Ectodermal cell (in vitro differentiated cells): ENCODE results near the gene NOTCH2NLA.
"Not testable (repeated sequence)": the region's sequence is repeated elsewhere in the genome, so short reads cannot be mapped to it uniquely, and the experiment has no call there.

Experiments
- H3K27ac ChIP-seq: 2 replicates; pipeline ENCODE4 v1.7.0; 2013; ENCODE audit warnings: mild to moderate bottlenecking, low read depth, low read length; ENCODE audit not compliant: insufficient read depth, poor library complexity, severe bottlenecking
- H3K27me3 ChIP-seq: 2 replicates; pipeline ENCODE4 v1.7.0; 2013; ENCODE audit warnings: mild to moderate bottlenecking, low read length; ENCODE audit not compliant: insufficient read depth, control insufficient read depth, poor library complexity, severe bottlenecking
- H3K36me3 ChIP-seq: one replicate; pipeline ENCODE4 v1.7.0; 2013; ENCODE audit warnings: low read length; ENCODE audit not compliant: control insufficient read depth, insufficient read depth
- H3K4me1 ChIP-seq: one replicate; pipeline ENCODE4 v1.7.0; 2013; ENCODE audit warnings: low read length; ENCODE audit not compliant: control insufficient read depth, insufficient read depth
- H3K4me3 ChIP-seq: 2 replicates; pipeline ENCODE4 v1.7.0; 2013; ENCODE audit warnings: low read depth, low read length, control low read depth; ENCODE audit not compliant: insufficient read depth
- H3K9me3 ChIP-seq: 2 replicates; pipeline ENCODE4 v1.7.0; 2013; ENCODE audit warnings: mild to moderate bottlenecking, low read length, moderate library complexity; ENCODE audit not compliant: control insufficient read depth
- WGBS, 2 experiments: methylation state at CpG; one replicate each; pipeline ENCODE4 v1.1.7; 2013; ENCODE audit warnings: missing lambda C conversion rate in 2 of 2; 5-methylcytosine and 5-hydroxymethylcytosine counted together

NOTCH2NLA gene

DNA sequence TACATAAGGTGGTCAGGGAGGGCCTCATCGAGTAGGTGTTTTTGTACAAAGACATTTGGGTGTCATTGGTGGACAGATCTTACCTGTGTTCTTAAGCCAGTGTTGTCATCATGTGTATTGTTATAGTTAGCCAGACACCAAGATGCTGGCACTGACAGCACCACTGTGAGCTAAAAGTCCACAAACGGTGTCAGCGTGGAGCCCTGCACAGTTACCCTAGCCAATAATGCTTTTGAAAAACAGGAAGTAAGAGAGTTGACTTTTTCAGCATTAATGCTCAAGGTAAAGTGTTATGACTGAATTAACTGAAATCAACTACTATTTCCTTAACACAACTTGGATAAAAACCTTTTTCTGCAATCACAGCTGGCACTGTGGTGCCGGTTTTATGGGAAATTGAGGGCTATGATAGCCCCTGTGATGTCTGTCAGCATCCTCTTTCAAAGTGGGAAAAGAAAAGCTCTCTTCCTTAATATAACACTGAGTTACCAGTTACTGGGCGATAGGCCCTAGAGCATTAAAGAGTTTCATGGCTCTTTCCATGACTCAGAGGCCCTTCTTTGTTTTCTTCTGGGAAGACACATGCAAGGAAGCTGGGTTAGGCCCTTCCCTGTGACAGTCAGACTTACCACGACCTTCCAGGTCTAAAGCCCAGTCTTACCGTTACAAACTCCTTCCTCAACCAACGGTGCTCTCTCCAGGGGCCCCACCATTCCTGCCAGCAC, 31.3 kb upstream of the NOTCH2NLA start:
- no CpG with 5 or more reads among the region's 8 CpGs for WGBS, 2 experiments

DNA sequence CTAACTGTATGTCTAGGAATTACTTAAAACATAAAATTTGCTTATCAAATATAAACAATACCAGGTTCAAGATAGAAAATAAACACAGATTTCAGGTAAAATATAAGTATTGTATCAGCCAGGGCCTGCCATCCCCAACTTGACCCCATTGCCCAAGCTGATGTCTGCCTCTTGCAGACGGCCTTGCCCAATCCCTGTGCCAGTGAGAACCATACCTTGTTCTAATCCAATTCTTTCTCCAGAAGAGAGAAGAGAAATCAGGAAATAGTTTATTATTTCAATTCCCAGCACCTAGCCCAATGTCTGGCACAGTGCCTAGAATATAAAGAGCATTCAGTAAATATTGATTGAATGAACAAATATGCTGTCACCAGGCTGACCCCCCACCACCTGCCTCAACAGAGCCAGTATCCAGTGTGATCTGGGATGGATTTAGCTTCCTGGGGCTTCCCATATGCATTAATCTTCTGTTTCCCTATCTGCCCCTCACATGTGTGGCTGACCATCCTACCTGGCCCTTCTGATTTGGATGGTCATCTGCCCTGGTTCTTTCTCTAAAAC, 29.3 kb upstream of the NOTCH2NLA start:
- not testable (repeated sequence) for H3K27ac ChIP-seq, H3K36me3 ChIP-seq, H3K9me3 ChIP-seq, H3K4me3 ChIP-seq, H3K4me1 ChIP-seq, H3K27me3 ChIP-seq
- no CpG with 5 or more reads among the region's 1 CpG for WGBS, 2 experiments

More for the DNA sequence above, 31.3 kb upstream of the NOTCH2NLA start:
- H3K4me3 ChIP-seq, H3K27me3 ChIP-seq, H3K4me1 ChIP-seq, H3K27ac ChIP-seq, H3K9me3 ChIP-seq, H3K36me3 ChIP-seq: not testable (repeated sequence)

DNA sequence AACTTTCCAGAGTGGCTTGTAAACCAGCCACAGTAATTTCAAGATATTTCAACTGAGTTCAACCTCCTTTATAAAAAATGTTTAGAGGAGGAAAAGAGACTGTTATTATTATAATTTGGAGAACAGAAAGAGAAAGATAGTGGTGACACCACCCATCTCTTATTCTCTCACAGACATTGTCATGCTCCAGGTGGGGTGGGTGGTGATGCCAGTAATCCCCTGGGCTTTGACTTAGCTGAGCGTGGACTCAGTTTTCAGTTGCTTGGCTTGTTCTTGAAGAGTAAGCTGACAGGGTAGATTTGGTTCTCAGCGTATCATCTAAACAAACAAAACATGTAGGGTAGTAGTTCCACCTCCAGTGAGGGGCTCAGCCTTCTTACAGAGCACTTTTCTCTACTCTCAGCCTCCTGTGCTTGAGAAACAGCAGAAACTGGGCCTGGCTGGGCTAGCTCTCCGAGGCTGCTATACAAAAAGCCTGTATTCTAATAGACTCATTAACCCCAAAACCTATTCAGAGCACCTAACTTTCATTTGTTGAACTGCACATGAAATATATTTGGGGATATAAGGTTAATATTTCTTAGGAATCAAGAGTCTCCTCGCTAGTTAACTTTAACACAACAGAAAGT, 25.9 kb upstream of the NOTCH2NLA start:
- H3K27ac ChIP-seq, H3K36me3 ChIP-seq, H3K4me1 ChIP-seq, H3K27me3 ChIP-seq, H3K4me3 ChIP-seq, H3K9me3 ChIP-seq: not testable (repeated sequence)
- 80 to 83% methylated on average over 1 of the region's 4 CpGs for WGBS, 2 experiments

DNA sequence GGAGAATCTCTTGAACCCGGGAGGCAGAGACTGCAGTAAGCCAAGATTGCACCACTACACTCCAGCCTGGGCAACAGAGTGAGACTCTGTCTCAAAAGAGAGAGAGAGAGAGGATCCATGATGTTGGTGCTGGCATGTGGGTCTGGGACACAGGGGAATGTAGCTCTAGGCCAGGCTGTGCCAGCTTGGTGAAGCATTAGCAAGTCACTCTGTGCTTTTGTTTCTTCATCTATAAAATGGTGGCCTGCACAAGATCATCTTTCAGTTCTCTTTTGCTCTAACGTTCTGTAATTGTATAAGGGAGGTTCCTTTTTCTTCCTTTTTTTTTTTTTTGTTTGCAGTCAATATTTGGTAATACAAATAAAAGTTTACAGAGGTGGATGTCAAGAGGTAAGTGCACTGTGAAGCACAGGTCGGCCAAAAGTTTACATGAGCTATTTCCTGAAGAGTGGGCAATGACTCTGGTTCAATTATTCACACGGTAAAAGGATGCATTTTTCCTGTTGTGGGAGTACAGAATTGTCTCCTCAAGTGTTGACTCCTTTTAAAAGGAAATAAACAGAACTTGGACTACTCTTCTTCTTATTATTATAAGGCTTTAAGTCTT, 24.5 kb upstream of the NOTCH2NLA start:
- no CpG with 5 or more reads among the region's 4 CpGs for WGBS, 2 experiments
- not testable (repeated sequence) for H3K4me1 ChIP-seq, H3K4me3 ChIP-seq, H3K9me3 ChIP-seq, H3K27me3 ChIP-seq, H3K27ac ChIP-seq, H3K36me3 ChIP-seq

DNA sequence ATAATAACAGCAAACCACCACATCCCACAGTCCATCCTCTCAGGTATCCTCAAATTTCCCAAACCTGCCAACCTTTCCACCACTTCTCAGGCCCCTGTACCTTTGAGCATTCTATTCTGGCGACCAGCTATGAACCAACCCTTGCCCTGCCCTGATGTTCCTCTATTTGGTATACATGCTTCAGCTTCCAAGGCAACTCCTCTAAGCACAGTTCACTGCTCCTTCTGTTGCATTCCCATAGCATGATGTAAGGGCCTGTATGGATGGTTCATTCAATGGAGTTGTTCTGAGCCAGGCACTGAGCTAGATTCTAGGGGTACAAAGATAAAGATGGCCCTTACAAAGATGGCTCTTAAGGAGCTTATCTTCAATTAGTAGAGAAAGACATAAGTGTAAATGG, 22.7 kb upstream of the NOTCH2NLA start:
- not testable (repeated sequence) for H3K27ac ChIP-seq, H3K4me1 ChIP-seq, H3K27me3 ChIP-seq, H3K4me3 ChIP-seq, H3K9me3 ChIP-seq, H3K36me3 ChIP-seq
- no CpG with 5 or more reads among the region's 1 CpG for WGBS, 2 experiments

DNA sequence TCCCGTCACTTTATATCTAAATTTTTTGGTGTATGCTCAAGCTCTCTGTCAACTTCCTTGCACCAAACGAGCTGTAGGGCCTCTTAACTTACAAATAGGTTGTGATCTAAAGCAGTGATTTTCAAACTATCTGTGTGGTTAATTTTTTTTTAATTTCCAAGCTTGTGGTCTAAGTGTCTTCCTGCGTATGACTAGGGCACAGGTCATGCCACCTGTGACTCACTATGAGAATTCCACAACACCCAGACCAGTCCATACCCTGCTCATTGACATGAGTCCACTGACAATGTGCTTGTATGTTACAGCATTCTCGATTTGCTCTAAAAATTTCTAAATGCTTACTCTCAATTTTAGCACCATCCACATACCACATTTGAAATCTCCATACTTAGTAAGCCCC, 19.8 kb upstream of the NOTCH2NLA start:
- WGBS, 2 experiments: 88 to 100% methylated on average over 1 of the region's 4 CpGs
- not testable (repeated sequence) for H3K27me3 ChIP-seq, H3K4me3 ChIP-seq, H3K27ac ChIP-seq, H3K9me3 ChIP-seq, H3K36me3 ChIP-seq, H3K4me1 ChIP-seq

DNA sequence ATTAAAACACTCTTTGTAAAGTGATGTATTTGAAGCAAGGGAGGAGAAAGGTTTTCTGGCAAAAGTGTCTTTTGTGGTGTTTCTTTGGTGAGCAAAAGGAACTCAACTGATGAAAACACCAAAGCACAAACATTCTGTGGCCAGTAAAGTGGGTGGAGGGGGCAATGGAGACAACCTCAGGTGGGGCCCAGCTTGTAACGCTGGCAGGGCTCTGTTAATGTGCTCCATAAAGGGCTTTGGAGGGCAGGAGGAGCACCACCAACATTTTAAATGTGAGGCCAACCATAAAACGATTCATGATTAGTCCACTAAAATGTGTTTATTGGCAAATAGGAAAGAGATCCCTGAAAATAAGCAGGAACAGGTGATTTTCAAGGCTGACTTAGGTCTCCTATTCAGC, 7.8 kb upstream of the NOTCH2NLA start:
- WGBS, 2 experiments: no CpG with 5 or more reads among the region's 2 CpGs
- not testable (repeated sequence) for H3K9me3 ChIP-seq

DNA sequence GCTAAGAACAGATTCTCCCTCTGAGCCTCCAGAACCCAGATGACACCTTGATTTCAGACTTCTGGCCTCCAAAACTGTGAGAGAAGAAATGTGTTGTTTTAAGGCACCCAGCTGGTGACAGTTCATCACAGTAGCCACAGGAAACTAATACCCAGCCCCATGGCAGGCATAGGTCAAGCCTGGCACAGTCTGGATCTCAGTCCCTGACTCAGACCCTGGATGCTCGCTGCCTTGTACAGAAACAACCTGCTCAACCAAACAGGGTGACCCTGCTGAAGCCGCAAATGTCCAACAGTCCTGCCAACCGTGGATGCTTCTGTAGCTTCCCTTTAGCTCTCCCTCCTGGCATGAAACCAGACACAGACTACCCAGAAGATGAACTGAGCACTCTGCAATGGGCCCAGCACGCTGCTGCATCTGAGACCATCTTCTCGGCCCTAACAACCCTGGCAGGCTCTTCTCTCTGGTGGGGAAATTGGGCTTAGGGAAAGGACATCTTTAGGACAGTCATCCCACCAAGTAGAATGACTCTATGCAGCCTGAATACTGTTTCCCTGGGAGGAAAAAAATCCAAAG, 7.3 kb upstream of the NOTCH2NLA start:
- no CpG with 5 or more reads among the region's 5 CpGs for WGBS, 2 experiments
- H3K9me3 ChIP-seq, H3K36me3 ChIP-seq, H3K4me1 ChIP-seq, H3K27me3 ChIP-seq, H3K4me3 ChIP-seq, H3K27ac ChIP-seq: not testable (repeated sequence)

More for the DNA sequence above, 7.8 kb upstream of the NOTCH2NLA start:
- not testable (repeated sequence) for H3K27ac ChIP-seq, H3K4me1 ChIP-seq, H3K4me3 ChIP-seq, H3K36me3 ChIP-seq, H3K27me3 ChIP-seq

DNA sequence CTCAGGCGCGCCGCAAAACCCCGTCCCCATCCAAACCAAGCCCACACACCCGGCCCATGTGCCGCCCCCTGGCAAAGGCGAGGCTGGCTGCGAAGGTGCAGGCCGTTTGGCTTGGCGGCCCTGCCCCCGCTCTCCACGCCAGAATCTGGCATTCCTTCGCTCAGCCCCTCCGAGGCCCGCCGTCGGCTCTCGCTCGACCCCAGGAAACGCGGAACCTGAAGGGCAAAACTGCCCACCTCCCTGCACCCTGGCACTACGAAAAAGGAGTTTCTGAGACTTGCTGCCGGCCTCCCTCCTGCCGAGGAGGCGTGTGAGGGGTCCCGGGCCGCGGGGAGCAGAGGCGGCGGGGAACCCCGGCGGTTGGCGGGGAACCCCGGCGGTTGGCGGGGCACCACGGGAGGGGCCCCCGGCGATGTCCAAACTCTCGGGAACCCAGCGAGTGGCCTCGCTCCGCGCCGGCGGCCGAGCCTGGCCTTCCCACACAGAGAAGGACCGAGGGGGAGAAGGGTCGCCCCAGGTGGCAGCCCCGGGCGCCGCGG, 608 bp downstream of the NOTCH2NLA start:
- H3K4me1 ChIP-seq, H3K36me3 ChIP-seq, H3K27ac ChIP-seq, H3K9me3 ChIP-seq, H3K27me3 ChIP-seq: not testable (repeated sequence)
- 0 to 1% methylated on average over 11 to 15 of the region's 53 CpGs for WGBS, 2 experiments
- H3K4me3 ChIP-seq: peak overlapping the region; percentile 49

DNA sequence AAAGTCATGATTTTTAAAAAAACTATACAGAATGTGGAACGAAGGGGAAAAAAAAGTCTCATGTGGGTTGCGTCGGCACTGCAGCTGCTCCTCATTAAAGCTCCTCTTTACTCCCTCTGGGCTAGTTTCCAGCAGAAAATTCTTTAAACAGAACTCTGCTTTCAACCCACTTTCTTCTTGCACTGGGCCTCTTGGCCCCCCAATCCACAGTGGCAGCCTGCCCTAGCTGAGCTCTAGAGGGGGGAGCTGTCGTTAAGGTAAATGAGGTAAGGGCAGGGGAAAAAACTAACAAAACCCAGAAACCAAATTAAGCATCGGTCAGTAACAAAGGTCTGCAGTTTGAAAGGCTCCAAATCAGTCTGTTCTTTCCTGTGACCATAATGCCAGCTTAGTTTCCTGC, 54.3 kb downstream of the NOTCH2NLA start:
- H3K9me3 ChIP-seq, H3K4me3 ChIP-seq, H3K27me3 ChIP-seq, H3K36me3 ChIP-seq, H3K4me1 ChIP-seq: not testable (repeated sequence)
- H3K27ac ChIP-seq: peak overlapping the region; percentile 67
- no CpG with 5 or more reads among the region's 5 CpGs for WGBS, 2 experiments
